Measurements from ENCODE around the gene SLC2A4RG. TPM values are rescaled to one million over a fixed set of nuclear protein-coding genes. Genes with fewer than 3 reads are reported as not detected.

The SLC2A4RG gene
- total RNA-seq, 3 donors from 2014 or later (not counting 1 experiment from before 2014, with no cell fraction given) = 90.4 to 100 (median 95.5) TPM

GRCh38 chr20:63733579-63734081, 5.9 kb upstream of the SLC2A4RG start:
- no peaks in the 10 kb centered on the region for H3K36me3 Mint-ChIP-seq
- H3K9me3 Mint-ChIP-seq = no peaks in the 10 kb centered on the region
- 88% methylated on average over 17 of the region's 18 CpGs for WGBS (ENCODE audit: insufficient coverage)
- H3K27ac Mint-ChIP-seq = peak overlapping the region in 1 of 2 donors; percentile 19
- H3K4me3 Mint-ChIP-seq = peak overlapping the region; percentile 5
- Histone ChIP-seq H3K4me1 (ENCODE audit: control insufficient read depth, insufficient read depth, low read length) (peaks cover 73% of the 10 kb centered on the region), H3K9me3 (ENCODE audit: control insufficient read depth, insufficient read depth, low read length) (no peaks in the 10 kb centered on the region), H3K27ac (ENCODE audit: low read length) (no peak overlapping the region), H3K27me3 (ENCODE audit: control insufficient read depth, insufficient read depth, low read length) (no peaks in the 10 kb centered on the region), H3K36me3 (ENCODE audit: control insufficient read depth, insufficient read depth, low read length) (peaks cover 26% of the 10 kb centered on the region), H3K4me3 (ENCODE audit: low read length) (no peak overlapping the region)
- ATAC-seq (no peak), DNase-seq (no peak)
- no peaks in the 10 kb centered on the region for H3K27me3 Mint-ChIP-seq (ENCODE audit: low read depth in 2 of 2)
- intact Hi-C loops (cut with micrococcal nuclease) = loop anchor here (10.0 kb wide), 1 partner anchor 99 kb away; no protein-coding TSS in a partner anchor
- H3K4me1 Mint-ChIP-seq = peaks cover 38 to 47% of the 10 kb centered on the region in 2 donors
- TF ChIP-seq CTCF (IDR thresholded peaks at IDR 0.05) = no peak

DNA sequence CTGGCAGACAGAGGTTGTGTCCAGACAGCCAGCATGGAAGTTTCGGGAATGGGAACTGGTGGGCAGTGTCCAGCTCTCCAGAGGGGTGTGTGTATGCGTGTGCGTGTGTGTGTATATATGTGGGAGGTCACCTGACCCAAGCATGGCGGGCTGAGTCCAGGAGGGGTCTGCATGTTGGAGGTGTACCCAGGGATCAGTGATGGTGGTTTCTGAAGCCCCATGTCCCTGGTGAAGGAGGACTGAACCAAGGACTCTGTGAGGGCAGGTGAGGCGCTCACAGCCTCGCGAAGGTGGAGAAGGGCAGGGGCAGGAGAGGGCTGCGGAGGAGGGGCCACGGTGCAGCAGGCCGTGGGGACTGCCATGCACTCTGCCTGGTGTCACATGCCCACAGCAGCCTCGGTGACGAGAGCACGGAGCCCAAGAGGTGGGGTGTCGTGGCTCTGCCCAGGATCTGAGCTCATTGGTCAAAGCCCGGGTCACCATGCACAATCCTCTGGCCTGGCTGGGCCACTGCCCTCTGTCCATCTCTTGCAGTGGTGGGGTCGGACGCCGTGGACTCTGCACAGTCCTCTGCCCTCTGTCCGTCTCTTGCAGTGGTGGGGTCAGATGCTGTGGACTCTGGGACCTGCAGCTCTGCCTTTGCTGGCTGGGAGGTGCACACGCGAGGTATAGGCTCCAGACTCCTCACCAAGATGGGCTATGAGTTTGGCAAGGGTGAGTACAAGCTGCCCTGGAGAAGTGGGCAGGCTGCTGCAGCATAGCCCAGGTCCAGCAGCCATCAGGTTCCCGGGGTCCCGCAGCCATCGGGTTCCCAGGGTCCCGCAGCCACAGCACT, 5.2 kb upstream of the SLC2A4RG start:
- Histone ChIP-seq H3K4me1 (ENCODE audit: control insufficient read depth, insufficient read depth, low read length) (peaks cover 73% of the 10 kb centered on the region), H3K27me3 (ENCODE audit: control insufficient read depth, insufficient read depth, low read length) (no peaks in the 10 kb centered on the region), H3K27ac (ENCODE audit: low read length) (no peak overlapping the region), H3K9me3 (ENCODE audit: control insufficient read depth, insufficient read depth, low read length) (no peaks in the 10 kb centered on the region), H3K4me3 (ENCODE audit: low read length) (no peak overlapping the region), H3K36me3 (ENCODE audit: control insufficient read depth, insufficient read depth, low read length) (peaks cover 26% of the 10 kb centered on the region)
- Mint-ChIP-seq H3K27ac (peak overlapping the region in 1 of 2 donors; percentile 19), H3K27me3 (ENCODE audit: low read depth in 2 of 2) (no peaks in the 10 kb centered on the region), H3K9me3 (no peaks in the 10 kb centered on the region), H3K36me3 (no peaks in the 10 kb centered on the region), H3K4me3 (peak overlapping the region; percentile 5), H3K4me1 (peaks cover 31 to 43% of the 10 kb centered on the region in 2 donors)
- intact Hi-C loops (cut with micrococcal nuclease) = loop anchor here (10.0 kb wide), 1 partner anchor 100 kb away; no protein-coding TSS in a partner anchor
- TF ChIP-seq CTCF (IDR thresholded peaks at IDR 0.05) = no peak
- WGBS (ENCODE audit: insufficient coverage) = 95% methylated on average over 25 of the region's 25 CpGs
- DNase-seq (peak in 1 of 2 donors; percentile 20), ATAC-seq (no peak)

DNA sequence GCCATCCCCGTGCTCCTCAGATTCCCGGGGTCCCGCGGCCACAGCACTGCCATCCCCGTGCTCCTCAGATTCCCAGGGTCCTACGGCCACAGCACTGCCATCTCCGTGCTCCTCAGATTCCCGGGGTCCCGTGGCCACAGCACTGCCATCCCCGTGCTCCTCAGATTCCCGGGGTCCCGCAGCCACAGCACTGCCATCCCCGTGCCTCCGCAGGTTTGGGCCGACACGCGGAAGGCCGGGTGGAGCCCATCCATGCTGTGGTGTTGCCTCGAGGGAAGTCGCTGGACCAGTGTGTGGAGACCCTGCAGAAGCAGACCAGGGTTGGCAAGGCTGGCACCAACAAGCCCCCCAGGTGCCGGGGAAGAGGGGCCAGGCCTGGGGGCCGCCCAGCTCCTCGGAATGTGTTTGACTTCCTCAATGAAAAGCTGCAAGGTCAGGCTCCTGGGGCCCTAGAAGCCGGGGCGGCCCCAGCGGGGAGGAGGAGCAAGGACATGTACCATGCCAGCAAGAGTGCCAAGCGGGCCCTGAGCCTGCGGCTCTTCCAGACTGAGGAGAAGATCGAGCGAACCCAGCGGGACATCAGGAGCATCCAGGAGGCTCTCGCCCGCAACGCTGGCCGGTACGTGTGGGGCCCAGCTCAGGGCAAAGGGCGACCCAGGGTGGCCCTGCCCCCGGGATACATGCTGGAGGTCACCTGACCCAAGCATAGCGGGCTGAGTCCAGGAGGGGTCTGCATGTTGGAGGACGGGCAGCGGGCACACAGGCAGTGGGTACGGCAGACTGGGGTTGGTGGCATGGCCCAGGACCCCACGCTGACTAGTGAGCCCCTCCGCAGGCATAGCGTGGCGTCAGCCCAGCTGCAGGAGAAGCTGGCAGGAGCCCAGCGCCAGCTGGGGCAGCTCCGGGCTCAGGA, 4.4 kb upstream of the SLC2A4RG start:
- peak overlapping the region; percentile 83 to 92 for H3K27ac Mint-ChIP-seq
- Histone ChIP-seq H3K27me3 (ENCODE audit: control insufficient read depth, insufficient read depth, low read length) (no peaks in the 10 kb centered on the region), H3K36me3 (ENCODE audit: control insufficient read depth, insufficient read depth, low read length) (peaks cover 26% of the 10 kb centered on the region), H3K9me3 (ENCODE audit: control insufficient read depth, insufficient read depth, low read length) (no peaks in the 10 kb centered on the region), H3K4me1 (ENCODE audit: control insufficient read depth, insufficient read depth, low read length) (peaks cover 65% of the 10 kb centered on the region), H3K27ac (ENCODE audit: low read length) (no peak overlapping the region), H3K4me3 (ENCODE audit: low read length) (no peak overlapping the region)
- DNase-seq (peak in 1 of 2 donors; percentile 24), ATAC-seq (no peak)
- no peaks in the 10 kb centered on the region for H3K36me3 Mint-ChIP-seq
- intact Hi-C loops (cut with micrococcal nuclease) = loop anchor here (10.0 kb wide), 1 partner anchor 100 kb away; no protein-coding TSS in a partner anchor
- TF ChIP-seq CTCF (IDR thresholded peaks at IDR 0.05) = no peak
- no peaks in the 10 kb centered on the region for H3K27me3 Mint-ChIP-seq (ENCODE audit: low read depth in 2 of 2)
- WGBS (ENCODE audit: insufficient coverage) = 91% methylated on average over 48 of the region's 48 CpGs
- peak overlapping the region; percentile 89 for H3K4me3 Mint-ChIP-seq
- H3K9me3 Mint-ChIP-seq = no peaks in the 10 kb centered on the region
- H3K4me1 Mint-ChIP-seq = peaks cover 23 to 38% of the 10 kb centered on the region in 2 donors

Data from natural killer cell (primary cell).